HL-60 (cell line): ENCODE results near the gene UGT1A5.

Source experiments
- CTCF ChIP-seq: IDR thresholded peaks from one replicate; pipeline ENCODE4 v1.5.1; 2011; ENCODE audit warnings: low read length, control low read depth, inconsistent platforms; ENCODE audit not compliant: insufficient read depth
- GABPA ChIP-seq: IDR thresholded peaks from 2 replicates; pipeline ENCODE4 v1.6.1; 2012; ENCODE audit warnings: low read depth
- POLR2AphosphoS5 ChIP-seq: IDR thresholded peaks from 2 replicates; pipeline ENCODE4 v1.6.1; 2012; ENCODE audit warnings: low read depth
- REST ChIP-seq: IDR thresholded peaks from 2 replicates; pipeline ENCODE4 v1.6.1; 2012; ENCODE audit warnings: low read depth; ENCODE audit not compliant: insufficient replicate concordance

GRCh38 chr2:233815861-233816260, 103.2 kb downstream of the UGT1A5 start:
- TF ChIP-seq POLR2AphosphoS5, result no peak
- TF ChIP-seq CTCF, result no peak
- no peak for TF ChIP-seq REST
- no peak for TF ChIP-seq GABPA
